Stimulated activated naive CD8-positive, alpha-beta T cell treated with anti-CD3 and anti-CD28 coated beads, Interleukin-15, Interleukin-2, amounts not matched to agents 100 ng/mL and 50 ng/mL, for 24 hours (primary cell): ENCODE data around the gene MYO15A.

Source experiments
- H3K27ac Mint-ChIP-seq: one replicate; pipeline ENCODE4 v1.8.0; 2021; ENCODE audit warnings: mild to moderate bottlenecking, mixed read lengths
- H3K27me3 Mint-ChIP-seq: one replicate; pipeline ENCODE4 v1.8.0; 2021; ENCODE audit warnings: mixed read lengths
- H3K36me3 Mint-ChIP-seq: one replicate; pipeline ENCODE4 v1.8.0; 2021; ENCODE audit warnings: low read depth, mixed read lengths
- H3K4me1 Mint-ChIP-seq: one replicate; pipeline ENCODE4 v1.8.0; 2021; ENCODE audit warnings: low read depth, mixed read lengths
- H3K4me3 Mint-ChIP-seq: one replicate; pipeline ENCODE4 v1.8.0; 2021; ENCODE audit warnings: mild to moderate bottlenecking, mixed read lengths
- H3K9me3 Mint-ChIP-seq: one replicate; pipeline ENCODE4 v1.8.0; 2021; ENCODE audit warnings: mixed read lengths

The MYO15A gene

GRCh38 chr17:18108401-18109312 lies at the start of gene MYO15A:
TSS of gene MYO15A (plus strand) at chr17:18108756. CDS start at chr17:18118801, 10,045 bp downstream.
- H3K4me1 Mint-ChIP-seq: no peaks in the 10 kb centered on the region

GRCh38 chr17:18059283-18059682 lies 49.3 kb upstream of the MYO15A start:
- Mint-ChIP-seq H3K27me3 (no peaks in the 10 kb centered on the region), H3K4me1 (no peaks in the 10 kb centered on the region), H3K36me3 (peaks cover 40% of the 10 kb centered on the region), H3K9me3 (no peaks in the 10 kb centered on the region), H3K4me3 (no peak overlapping the region), H3K27ac (no peak overlapping the region)

More at GRCh38 chr17:18108401-18109312, at the start of gene MYO15A:
- Mint-ChIP-seq H3K27ac (no peak within 1 kb of the TSS), H3K27me3 (no peaks in the 10 kb centered on the region), H3K9me3 (no peaks in the 10 kb centered on the region), H3K4me3 (no peak within 1 kb of the TSS), H3K36me3 (peaks cover 9% of the 10 kb centered on the region)

GRCh38 chr17:18064053-18064452 lies 44.5 kb upstream of the MYO15A start:
- no peak overlapping the region for H3K27ac Mint-ChIP-seq
- H3K36me3 Mint-ChIP-seq: peaks cover 10% of the 10 kb centered on the region
- no peaks in the 10 kb centered on the region for H3K9me3 Mint-ChIP-seq
- no peaks in the 10 kb centered on the region for H3K4me1 Mint-ChIP-seq
- H3K27me3 Mint-ChIP-seq: no peaks in the 10 kb centered on the region
- no peak overlapping the region for H3K4me3 Mint-ChIP-seq

GRCh38 chr17:18065546-18065945 lies 43.0 kb upstream of the MYO15A start:
- Mint-ChIP-seq H3K4me1 (no peaks in the 10 kb centered on the region), H3K27ac (no peak overlapping the region), H3K36me3 (peaks cover 4% of the 10 kb centered on the region)

GRCh38 chr17:18066866-18067265 lies 41.7 kb upstream of the MYO15A start:
- peaks cover 4% of the 10 kb centered on the region for H3K36me3 Mint-ChIP-seq
- H3K27ac Mint-ChIP-seq: no peak overlapping the region
- H3K4me3 Mint-ChIP-seq: no peak overlapping the region
- no peaks in the 10 kb centered on the region for H3K9me3 Mint-ChIP-seq
- H3K27me3 Mint-ChIP-seq: no peaks in the 10 kb centered on the region
- peaks cover 10% of the 10 kb centered on the region for H3K4me1 Mint-ChIP-seq

More at GRCh38 chr17:18065546-18065945, 43.0 kb upstream of the MYO15A start:
- Mint-ChIP-seq H3K4me3 (no peak overlapping the region), H3K27me3 (no peaks in the 10 kb centered on the region), H3K9me3 (no peaks in the 10 kb centered on the region)

- no peaks in the 10 kb centered on the region for H3K27me3 Mint-ChIP-seq
- H3K27ac Mint-ChIP-seq: no peak overlapping the region
- peaks cover 10% of the 10 kb centered on the region for H3K4me1 Mint-ChIP-seq
- no peaks in the 10 kb centered on the region for H3K9me3 Mint-ChIP-seq
- no peak overlapping the region for H3K4me3 Mint-ChIP-seq
- H3K36me3 Mint-ChIP-seq: no peaks in the 10 kb centered on the region
These were observed 39.5 kb upstream of the MYO15A start for GRCh38 chr17:18069101-18069500.

GRCh38 chr17:18070861-18071340 lies 37.7 kb upstream of the MYO15A start:
- Mint-ChIP-seq H3K4me1 (peaks cover 10% of the 10 kb centered on the region), H3K4me3 (no peak overlapping the region), H3K27ac (no peak overlapping the region), H3K36me3 (no peaks in the 10 kb centered on the region), H3K27me3 (peaks cover 10% of the 10 kb centered on the region), H3K9me3 (no peaks in the 10 kb centered on the region)

GRCh38 chr17:18071751-18072150 lies 36.8 kb upstream of the MYO15A start:
- H3K9me3 Mint-ChIP-seq: no peaks in the 10 kb centered on the region
- peaks cover 10% of the 10 kb centered on the region for H3K4me1 Mint-ChIP-seq
- no peak overlapping the region for H3K27ac Mint-ChIP-seq
- peaks cover 10% of the 10 kb centered on the region for H3K27me3 Mint-ChIP-seq
- H3K4me3 Mint-ChIP-seq: no peak overlapping the region
- H3K36me3 Mint-ChIP-seq: no peaks in the 10 kb centered on the region

- no peak overlapping the region for H3K4me3 Mint-ChIP-seq
- H3K36me3 Mint-ChIP-seq: no peaks in the 10 kb centered on the region
- peaks cover 10% of the 10 kb centered on the region for H3K4me1 Mint-ChIP-seq
- H3K27me3 Mint-ChIP-seq: peaks cover 10% of the 10 kb centered on the region
- H3K27ac Mint-ChIP-seq: no peak overlapping the region
- H3K9me3 Mint-ChIP-seq: no peaks in the 10 kb centered on the region
These were observed 33.8 kb upstream of the MYO15A start for GRCh38 chr17:18074566-18075272.

GRCh38 chr17:18076936-18077335 lies 31.6 kb upstream of the MYO15A start:
- H3K4me3 Mint-ChIP-seq: no peak overlapping the region
- peaks cover 10% of the 10 kb centered on the region for H3K27me3 Mint-ChIP-seq
- no peaks in the 10 kb centered on the region for H3K4me1 Mint-ChIP-seq
- H3K27ac Mint-ChIP-seq: no peak overlapping the region
- no peaks in the 10 kb centered on the region for H3K9me3 Mint-ChIP-seq
- no peaks in the 10 kb centered on the region for H3K36me3 Mint-ChIP-seq

- Mint-ChIP-seq H3K4me1 (no peaks in the 10 kb centered on the region), H3K36me3 (no peaks in the 10 kb centered on the region), H3K9me3 (no peaks in the 10 kb centered on the region), H3K27me3 (peaks cover 8% of the 10 kb centered on the region), H3K4me3 (no peak overlapping the region), H3K27ac (no peak overlapping the region)
These were observed 29.0 kb upstream of the MYO15A start for GRCh38 chr17:18079543-18079942.

GRCh38 chr17:18084256-18084655 lies 24.3 kb upstream of the MYO15A start:
- H3K27me3 Mint-ChIP-seq: no peaks in the 10 kb centered on the region
- no peaks in the 10 kb centered on the region for H3K9me3 Mint-ChIP-seq
- H3K4me1 Mint-ChIP-seq: peaks cover 16% of the 10 kb centered on the region
- H3K27ac Mint-ChIP-seq: no peak overlapping the region
- H3K4me3 Mint-ChIP-seq: no peak overlapping the region
- H3K36me3 Mint-ChIP-seq: no peaks in the 10 kb centered on the region

GRCh38 chr17:18087610-18088491 lies 20.7 kb upstream of the MYO15A start, which contains the start of gene DRG2:
TSS of gene DRG2 (plus strand) at chr17:18087948. CDS start at chr17:18088024, 76 bp downstream.
- Mint-ChIP-seq H3K27me3 (no peaks in the 10 kb centered on the region), H3K27ac (peak within 1 kb of the TSS; percentile 93), H3K36me3 (peaks cover 21% of the 10 kb centered on the region)

GRCh38 chr17:18089613-18090012 lies 18.9 kb upstream of the MYO15A start:
- Mint-ChIP-seq H3K4me1 (peaks cover 24% of the 10 kb centered on the region), H3K4me3 (peak overlapping the region; percentile 98), H3K9me3 (no peaks in the 10 kb centered on the region), H3K27me3 (no peaks in the 10 kb centered on the region), H3K27ac (peak overlapping the region; percentile 54), H3K36me3 (peaks cover 34% of the 10 kb centered on the region)

More at GRCh38 chr17:18087610-18088491, 20.7 kb upstream of the MYO15A start, which contains the start of gene DRG2:
- Mint-ChIP-seq H3K4me1 (peaks cover 24% of the 10 kb centered on the region), H3K4me3 (peak within 1 kb of the TSS; percentile 98), H3K9me3 (no peaks in the 10 kb centered on the region)
